Umbilical cord (tissue), 2 donors: Measurements from ENCODE around the gene ITPK1. TPM values are rescaled to one million over a fixed set of nuclear protein-coding genes. Genes with fewer than 3 reads are reported as not detected.
"Not testable (repeated sequence)": the region's sequence is repeated elsewhere in the genome, so short reads cannot be mapped to it uniquely, and the experiment has no call there.

Experiments used
- DNase-seq: peaks from one replicate; pipeline ENCODE4 v3.0.0-alpha.2; 2015; ENCODE audit warnings: low spot score
- total RNA-seq: library from RNA; depleted of rRNA; stranded (reverse); fragments of >200 nt; gene quantifications from one replicate; pipeline ENCODE4 v1.2.3, GENCODE V29; 2014; ENCODE audit warnings: low replicate concordance; ENCODE audit not compliant: insufficient read depth

ITPK1 gene
- total RNA-seq, 1 donor from 2014 or later, result 14.7 TPM

GRCh38 chr14:93105856-93106255, 9.9 kb downstream of the ITPK1 start:
- not testable (repeated sequence) for DNase-seq

- DNase-seq, result no peak
Observed at GRCh38 chr14:93105362-93105761, 10.4 kb downstream of the ITPK1 start.

GRCh38 chr14:93104961-93105360, 10.8 kb downstream of the ITPK1 start:
- no peak for DNase-seq

DNA sequence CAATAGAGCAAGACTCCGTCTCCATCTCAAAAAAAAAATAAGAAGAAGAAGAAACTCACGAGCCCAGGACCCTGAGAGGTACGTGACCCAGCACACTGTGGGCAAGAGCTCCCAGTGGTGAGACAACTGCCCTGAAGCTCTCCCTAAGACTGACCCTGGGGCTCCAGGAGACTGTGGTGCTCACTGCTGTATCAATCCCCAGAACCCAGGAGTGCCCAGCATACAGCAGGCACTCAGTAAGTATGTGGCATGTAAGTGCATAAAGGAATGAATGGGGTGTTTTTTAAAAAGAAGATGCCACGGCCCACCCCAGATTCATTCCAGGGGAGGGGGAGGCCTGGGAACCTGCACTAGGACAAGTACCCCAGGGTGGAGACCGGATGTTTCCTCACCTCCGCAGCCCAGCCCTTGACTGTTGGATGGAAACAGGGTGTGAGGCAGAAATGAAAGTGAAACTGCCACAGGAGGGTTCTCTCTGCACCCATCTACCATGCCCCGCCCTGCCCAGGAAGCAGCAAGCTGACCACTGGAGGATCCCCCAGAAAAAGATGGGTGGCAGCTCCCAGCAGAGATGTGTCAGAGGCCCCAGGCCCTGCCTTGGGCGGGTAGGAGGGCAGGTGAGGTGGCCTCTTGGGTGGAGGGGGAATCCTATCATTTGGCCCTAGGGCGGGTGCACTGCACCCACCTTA, 12.2 kb downstream of the ITPK1 start:
- DNase-seq, result no peak

GRCh38 chr14:93102141-93102540, 13.6 kb downstream of the ITPK1 start:
- DNase-seq, result no peak

- DNase-seq, result no peak
Observed at GRCh38 chr14:93101181-93101580, 14.5 kb downstream of the ITPK1 start.

- DNase-seq, result no peak
Observed at GRCh38 chr14:93100570-93100969, 15.2 kb downstream of the ITPK1 start.

GRCh38 chr14:93100100-93100499, 15.6 kb downstream of the ITPK1 start:
- no peak for DNase-seq

DNA sequence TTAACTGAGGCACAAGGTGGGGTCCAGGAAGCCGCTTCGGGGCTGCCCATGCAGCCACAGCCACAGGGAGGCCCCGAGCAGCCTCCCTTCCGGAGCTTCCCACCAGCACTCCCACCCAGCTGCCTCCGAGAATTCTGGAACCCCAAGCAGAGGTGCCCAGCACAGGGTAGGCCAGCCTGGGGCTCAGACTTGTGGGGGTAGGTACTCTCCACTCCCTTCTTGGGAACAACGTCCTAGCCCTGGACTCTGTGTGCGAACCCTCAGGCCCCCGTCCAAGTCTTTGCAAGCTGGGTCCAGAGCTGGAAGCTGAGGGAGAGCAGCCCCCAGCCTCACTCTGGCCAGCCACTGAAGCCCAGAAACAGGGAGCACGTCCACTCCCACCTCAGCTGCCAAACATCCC, 16.1 kb downstream of the ITPK1 start:
- DNase-seq, result no peak

DNA sequence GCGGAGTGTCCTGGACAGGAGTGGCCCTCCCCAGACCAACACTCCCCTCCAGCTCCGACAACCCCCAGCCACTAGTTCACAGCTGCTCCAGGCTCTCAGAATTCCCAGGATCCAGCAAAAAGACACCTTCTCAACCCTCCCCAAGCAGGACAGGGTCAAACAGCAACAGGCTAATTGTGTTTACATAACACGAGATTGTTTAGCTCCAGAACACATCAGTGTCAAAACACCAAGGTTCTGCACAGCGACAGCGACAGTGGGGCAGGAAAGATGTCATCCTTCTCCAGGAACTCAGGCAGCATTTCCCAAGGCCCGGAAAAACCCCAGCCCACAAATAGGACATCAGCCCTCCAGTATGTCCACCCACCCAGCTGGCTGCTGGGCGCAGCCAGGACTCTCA, 16.5 kb downstream of the ITPK1 start:
- DNase-seq, result no peak

GRCh38 chr14:93096691-93097322, 18.9 kb downstream of the ITPK1 start:
- no peak for DNase-seq

GRCh38 chr14:93095742-93096510, 19.8 kb downstream of the ITPK1 start:
- DNase-seq, result no peak

DNA sequence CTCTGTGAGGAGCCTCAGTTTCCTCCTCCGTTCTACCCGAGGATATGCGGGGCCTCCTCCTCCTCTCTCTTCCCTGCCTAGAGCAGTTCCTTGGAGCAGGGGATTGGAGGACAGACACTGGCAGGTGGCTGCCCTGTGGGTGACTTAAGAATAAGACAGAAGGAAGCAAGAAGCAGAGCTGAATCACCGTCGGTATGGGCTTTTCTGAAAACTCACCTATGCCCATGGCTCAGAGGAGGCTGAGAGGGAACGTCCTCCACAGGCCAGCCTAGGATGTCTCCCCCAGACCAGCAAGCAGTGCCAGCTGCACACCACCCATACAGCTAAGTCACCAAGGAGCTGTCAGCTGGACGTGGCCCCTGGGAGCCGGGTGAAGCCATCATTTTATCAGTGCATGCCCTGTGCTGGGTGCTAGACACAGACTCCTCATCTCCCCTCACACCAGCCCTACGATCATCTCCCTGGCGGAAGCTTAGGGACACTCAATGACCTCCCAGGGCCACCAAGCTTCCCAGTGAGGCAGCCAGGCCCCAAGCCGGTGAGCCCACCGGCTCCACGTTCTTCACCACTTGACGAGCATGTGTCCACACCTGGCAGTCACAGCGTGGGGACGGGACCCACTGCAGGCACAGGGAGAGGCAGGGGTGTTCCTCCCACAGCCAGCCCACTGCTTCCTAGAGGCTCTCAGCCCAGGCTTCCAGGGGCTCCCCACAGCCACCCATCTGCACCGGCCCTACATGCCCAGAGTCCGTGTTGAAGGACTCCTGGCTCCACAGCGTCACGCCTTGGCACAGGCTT, 21.4 kb downstream of the ITPK1 start:
- no peak for DNase-seq

DNA sequence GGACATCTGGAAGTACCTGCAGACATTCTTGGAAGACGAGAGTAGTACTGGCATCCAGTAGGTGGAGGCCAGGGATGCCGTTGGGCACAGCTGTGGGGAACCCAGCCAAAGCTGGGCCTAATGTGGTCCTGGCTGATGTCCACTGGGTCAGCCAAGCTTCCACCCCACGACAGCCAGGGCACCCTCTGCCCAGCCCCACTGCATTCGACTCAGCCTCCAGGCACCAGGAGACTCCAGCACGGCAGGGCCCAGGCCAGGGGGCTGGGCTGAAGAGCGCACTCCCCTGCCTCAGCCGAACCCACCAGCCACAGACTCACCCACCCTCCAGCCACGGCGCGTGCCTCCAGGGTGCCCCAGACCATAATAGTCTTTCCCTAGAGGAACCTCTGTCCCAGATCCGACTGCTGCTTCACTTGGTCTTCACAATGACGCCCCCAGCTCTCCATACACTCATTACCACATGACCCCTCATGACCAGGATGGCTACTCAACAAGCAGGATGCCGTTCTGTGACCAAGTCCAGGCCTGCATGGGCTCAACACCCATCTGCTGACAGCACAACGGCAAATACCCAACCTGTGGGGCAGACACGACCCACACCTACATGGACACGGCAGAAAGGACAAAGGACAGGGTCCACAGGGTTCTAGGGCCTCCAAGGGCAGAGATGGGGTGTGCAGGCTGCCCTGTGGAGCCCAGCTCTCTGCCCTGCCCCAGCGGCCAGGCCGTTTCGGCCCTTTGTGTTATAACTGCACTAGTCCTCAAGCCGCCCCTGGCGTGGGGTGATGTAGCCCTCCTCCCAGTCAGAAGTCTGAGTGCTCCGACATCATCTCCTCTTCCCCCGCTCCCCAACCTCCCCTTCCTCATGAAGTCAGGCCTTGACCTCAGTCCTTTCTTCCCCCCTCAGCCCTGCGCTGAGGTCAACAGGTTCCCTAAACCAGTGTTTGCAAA, 22.8 kb downstream of the ITPK1 start:
- DNase-seq, result no peak

- no peak for DNase-seq
Observed at GRCh38 chr14:93091666-93092065, 24.1 kb downstream of the ITPK1 start.

- DNase-seq, result no peak
Observed at GRCh38 chr14:93090826-93091555, 24.7 kb downstream of the ITPK1 start.

- no peak for DNase-seq
Observed at GRCh38 chr14:93089521-93090269, 26.0 kb downstream of the ITPK1 start.

GRCh38 chr14:93086441-93087055, 29.2 kb downstream of the ITPK1 start:
- DNase-seq, result no peak

GRCh38 chr14:93085911-93086310, 29.8 kb downstream of the ITPK1 start:
- DNase-seq, result no peak
